Mucosa of descending colon (tissue), 3 donors: ENCODE data around the gene PHKG1. TPM values are rescaled to one million over a fixed set of nuclear protein-coding genes. Genes with fewer than 3 reads are reported as not detected.
"Not testable (repeated sequence)": the region's sequence is repeated elsewhere in the genome, so short reads cannot be mapped to it uniquely, and the experiment has no call there.

ENCODE experiments used
- ATAC-seq: fragments of 200-7000 bp; cut with Tn5 transposase; one replicate; pipeline ENCODE4 v1.9.1; 2020; ENCODE audit warnings: mild to moderate bottlenecking, moderate library complexity
- DNase-seq, 3 donors: peaks; one replicate each; pipeline ENCODE4 v3.0.0-alpha.2; 2020
- H3K36me3 ChIP-seq: fragments of 200-600 bp; one replicate; pipeline ENCODE4 v1.8.0; 2021; ENCODE audit warnings: low read depth, mild to moderate bottlenecking
- H3K4me1 ChIP-seq: fragments of 200-600 bp; one replicate; pipeline ENCODE4 v1.8.0; 2021; ENCODE audit warnings: low read depth, mild to moderate bottlenecking
- H3K4me3 ChIP-seq: fragments of 200-600 bp; one replicate; pipeline ENCODE4 v1.8.0; 2021; ENCODE audit warnings: mild to moderate bottlenecking
- H3K9me3 ChIP-seq: fragments of 200-600 bp; one replicate; pipeline ENCODE4 v1.8.0; 2021; ENCODE audit warnings: mild to moderate bottlenecking
- CTCF ChIP-seq: fragments of 200-600 bp; IDR thresholded peaks from one replicate; pipeline ENCODE4 v1.8.0; 2022; ENCODE audit warnings: antibody characterized with exemption, mild to moderate bottlenecking
- intact Hi-C, 2 donors: fragments of 100-400 bp; cut with DNase I in 1 of 2; cut with micrococcal nuclease in 1 of 2; formaldehyde crosslinking; loops; one replicate each; pipeline versions ENCODE4 v1.11.0 to v1.11.1; 2022; cut with DNase I, micrococcal nuclease
- total RNA-seq, 3 donors: library from RNA; stranded (reverse); fragmentation: NEBNext Ultra II Directional in 2 of 3; extraction: Animal tissue kit (Norgen Biotek cat#: 25700) in 2 of 3; gene quantifications; one replicate each; pipeline versions ENCODE4 v1.2.1 to v1.2.4, GENCODE V29; 2021 to 2023
- donor health status: DM: no; HTN: no; CAD: no; lungs with moderate emphysema.
- donor health status: DM: no; HTN: no; CAD: no.
- donor health status: DM: no; HTN: yes; CAD: no.

PHKG1 gene
- total RNA-seq, 3 donors from 2014 or later: 0.58 to 11.6 (median 2.0) TPM

GRCh38 chr7:56099653-56100052, 6.9 kb upstream of the PHKG1 start:
- H3K36me3 ChIP-seq: peaks cover 23% of the 10 kb centered on the region
- peaks cover 2% of the 10 kb centered on the region for H3K4me1 ChIP-seq
- ATAC-seq (no peak), DNase-seq (no peak)
- TF ChIP-seq CTCF: no peak
- H3K9me3 ChIP-seq: no peaks in the 10 kb centered on the region
- H3K4me3 ChIP-seq: no peak overlapping the region
- intact Hi-C loops: no loop called here

GRCh38 chr7:56098187-56099008, 5.6 kb upstream of the PHKG1 start:
- ATAC-seq, H3K4me1 ChIP-seq, H3K9me3 ChIP-seq, DNase-seq, intact Hi-C loops, H3K4me3 ChIP-seq: not testable (repeated sequence)
- H3K36me3 ChIP-seq: peaks cover 17% of the 10 kb centered on the region

- no peak for DNase-seq
- intact Hi-C loops: no loop called here
- H3K36me3 ChIP-seq: peaks cover 14% of the 10 kb centered on the region
- TF ChIP-seq CTCF: no peak
- ATAC-seq: peak; percentile 42
- H3K4me3 ChIP-seq: no peak overlapping the region
- H3K4me1 ChIP-seq: no peaks in the 10 kb centered on the region
- no peaks in the 10 kb centered on the region for H3K9me3 ChIP-seq
These were observed 4.9 kb upstream of the PHKG1 start for GRCh38 chr7:56097700-56098099.

- H3K4me3 ChIP-seq, ATAC-seq, intact Hi-C loops, H3K36me3 ChIP-seq, H3K9me3 ChIP-seq, DNase-seq, H3K4me1 ChIP-seq: not testable (repeated sequence)
These were observed 364 bp downstream of the PHKG1 start for GRCh38 chr7:56092388-56092787.

GRCh38 chr7:56091591-56091990, 1.2 kb downstream of the PHKG1 start:
- Histone ChIP-seq H3K9me3 (no peaks in the 10 kb centered on the region), H3K4me3 (no peak overlapping the region), H3K4me1 (no peaks in the 10 kb centered on the region), H3K36me3 (no peaks in the 10 kb centered on the region)
- DNase-seq: no peak
- no peak for TF ChIP-seq CTCF
- ATAC-seq: peak; percentile 11
- intact Hi-C loops: no loop called here

GRCh38 chr7:56087445-56087844, 5.3 kb downstream of the PHKG1 start:
- H3K4me3 ChIP-seq: no peak overlapping the region
- TF ChIP-seq CTCF: no peak
- no peaks in the 10 kb centered on the region for H3K36me3 ChIP-seq
- no peaks in the 10 kb centered on the region for H3K9me3 ChIP-seq
- DNase-seq: no peak
- no peaks in the 10 kb centered on the region for H3K4me1 ChIP-seq
- intact Hi-C loops: no loop called here
- no peak for ATAC-seq
